ENCODE measurements around the gene NRG3. TPM values are rescaled to one million over a fixed set of nuclear protein-coding genes. Genes with fewer than 3 reads are reported as not detected.

Gene NRG3
- total RNA-seq, 1 experiment from 2014 or later = not detected

DNA sequence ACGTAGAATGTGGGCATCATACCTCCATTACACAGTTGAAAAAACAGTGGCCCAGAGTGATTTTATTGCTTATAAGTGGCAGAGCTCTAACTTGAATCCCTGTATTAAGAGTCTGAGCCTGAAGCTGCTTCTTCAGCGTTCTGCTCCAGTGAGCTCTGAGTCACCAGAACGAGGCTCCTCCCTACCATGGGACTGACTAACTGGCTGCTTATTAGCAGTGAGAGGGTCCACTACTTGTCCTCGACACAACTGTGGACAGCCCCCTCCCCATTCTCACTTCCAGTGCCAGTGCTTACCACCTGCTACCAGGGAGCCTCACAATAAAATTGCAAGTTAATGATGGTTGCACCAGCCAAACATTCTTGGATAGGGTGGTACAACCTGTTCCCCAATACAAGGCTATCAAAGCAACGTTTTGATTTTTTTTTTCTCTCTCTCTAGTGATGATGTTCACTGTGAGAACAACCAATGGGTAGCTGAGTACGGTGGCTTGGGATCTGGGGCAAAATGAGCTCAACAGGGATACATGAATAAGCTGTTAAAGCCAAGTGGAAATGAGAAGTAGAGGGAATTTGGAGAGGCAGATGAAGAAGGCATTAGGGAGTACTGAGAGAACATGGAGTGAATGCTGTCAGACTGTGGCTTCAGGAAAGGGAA is 2.7 kb upstream of the NRG3 start:
- intact Hi-C loops (cut with micrococcal nuclease) = no loop called here
- ChIA-PET POLR2A (no interaction called here), CTCF (no interaction called here), RAD21 (ENCODE audit: low non-redundant PET in 1 of 2, low total read pairs in 2 of 2, uncharacterized antibody in 2 of 2, unreplicated experiment in 2 of 2) (no interaction called here)
- BruUV-seq (replicated peaks) = no TSS peak
- H3K79me2 ChIP-seq (ENCODE audit: insufficient read depth, low read length) = no peaks in the 10 kb centered on the region
- H3K9me3 ChIP-seq (ENCODE audit: control insufficient read depth in 1 of 2, insufficient read depth in 1 of 2, low read depth in 1 of 2, low read length in 2 of 2) = peaks cover 0 to 15% of the 10 kb centered on the region in 2 experiments; a peak in 2 of 4 replicates
- no peaks in the 10 kb centered on the region for H3K4me1 ChIP-seq (ENCODE audit: control insufficient read depth in 1 of 2, insufficient read depth in 2 of 2, low read length in 2 of 2)
- H2AFZ ChIP-seq (ENCODE audit: low read depth, low read length, poor library complexity, severe bottlenecking) = no peak overlapping the region
- TF ChIP-seq, protein P1, sequence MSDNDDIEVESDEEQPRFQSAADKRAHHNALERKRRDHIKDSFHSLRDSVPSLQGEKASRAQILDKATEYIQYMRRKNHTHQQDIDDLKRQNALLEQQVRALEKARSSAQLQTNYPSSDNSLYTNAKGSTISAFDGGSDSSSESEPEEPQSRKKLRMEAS (IDR thresholded peaks at IDR 0.05) = no peak
- TF ChIP-seq ATF3 (IDR thresholded peaks at IDR 0.05) (no peak), EZH2phosphoT487 (IDR thresholded peaks at IDR 0.05; ENCODE audit: borderline replicate concordance) (no peak), POLR2A (IDR thresholded peaks at IDR 0.05; ENCODE audit: borderline replicate concordance, extremely low read depth, insufficient read depth, insufficient read length) (no peak), CEBPB (IDR thresholded peaks at IDR 0.05; ENCODE audit: low read depth) (no peak), SP1 (IDR thresholded peaks at IDR 0.05; ENCODE audit: low read depth) (no peak), SRF (IDR thresholded peaks at IDR 0.05; ENCODE audit: low read depth) (no peak), CTCF (IDR thresholded peaks at IDR 0.05 in 2 of 3, conservative IDR thresholded peaks at IDR 0.05 in 1 of 3; ENCODE audit: borderline replicate concordance in 1 of 3, insufficient read depth in 1 of 3, low read depth in 2 of 3, low read length in 2 of 3) (no peak), YY1 (IDR thresholded peaks at IDR 0.05; ENCODE audit: extremely low read depth, insufficient replicate concordance, low read depth, low read length) (no peak), TCF7L2 (IDR thresholded peaks at IDR 0.05; ENCODE audit: borderline replicate concordance, extremely low read depth, insufficient read depth, insufficient read length) (no peak)
- H3K27me3 ChIP-seq (ENCODE audit: insufficient read depth, low read length) = no peaks in the 10 kb centered on the region
- ATAC-seq (no peak), DNase-seq (ENCODE audit: low read depth, low spot score) (no peak)
- H3K4me2 ChIP-seq (ENCODE audit: low read length) = no peak overlapping the region
- no peak overlapping the region for H3K27ac ChIP-seq (ENCODE audit: low read depth, low read length)
- no peak overlapping the region for H3K9ac ChIP-seq (ENCODE audit: low read length)
- no peaks in the 10 kb centered on the region for H3K9me2 ChIP-seq (ENCODE audit: insufficient read depth)
- no peaks in the 10 kb centered on the region for H3K36me3 ChIP-seq (ENCODE audit: control insufficient read depth in 1 of 2, insufficient read depth in 2 of 2, low read length in 2 of 2)
- no peaks in the 10 kb centered on the region for H4K20me1 ChIP-seq (ENCODE audit: insufficient read depth)
- no peak overlapping the region for H3K4me3 ChIP-seq (replicated peaks in 1 of 2; ENCODE audit: low read depth in 1 of 2, low read length in 2 of 2)
